ENCODE measurements around the gene TSNAXIP1.

DNA sequence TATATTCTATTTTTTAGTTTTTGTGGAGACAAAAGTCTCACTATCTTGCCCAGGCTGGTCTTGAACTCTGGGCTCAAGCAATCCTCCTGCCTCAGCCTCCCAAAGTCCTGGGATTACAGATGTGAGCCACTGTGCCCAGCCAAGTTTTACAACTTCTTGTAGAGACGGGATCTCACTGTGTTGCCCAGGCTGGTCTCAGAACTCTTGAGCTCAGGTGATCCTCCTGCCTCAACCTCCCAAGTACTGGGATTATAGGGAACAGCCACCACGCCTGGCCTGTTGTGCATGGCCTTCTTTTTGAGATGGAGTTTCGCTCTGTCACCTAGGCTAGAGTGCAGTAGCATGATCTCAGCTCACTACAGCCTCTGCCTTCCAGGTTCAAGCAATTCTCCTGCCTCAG lies 47.0 kb downstream of the TSNAXIP1 start:
- TF ChIP-seq, protein P1, sequence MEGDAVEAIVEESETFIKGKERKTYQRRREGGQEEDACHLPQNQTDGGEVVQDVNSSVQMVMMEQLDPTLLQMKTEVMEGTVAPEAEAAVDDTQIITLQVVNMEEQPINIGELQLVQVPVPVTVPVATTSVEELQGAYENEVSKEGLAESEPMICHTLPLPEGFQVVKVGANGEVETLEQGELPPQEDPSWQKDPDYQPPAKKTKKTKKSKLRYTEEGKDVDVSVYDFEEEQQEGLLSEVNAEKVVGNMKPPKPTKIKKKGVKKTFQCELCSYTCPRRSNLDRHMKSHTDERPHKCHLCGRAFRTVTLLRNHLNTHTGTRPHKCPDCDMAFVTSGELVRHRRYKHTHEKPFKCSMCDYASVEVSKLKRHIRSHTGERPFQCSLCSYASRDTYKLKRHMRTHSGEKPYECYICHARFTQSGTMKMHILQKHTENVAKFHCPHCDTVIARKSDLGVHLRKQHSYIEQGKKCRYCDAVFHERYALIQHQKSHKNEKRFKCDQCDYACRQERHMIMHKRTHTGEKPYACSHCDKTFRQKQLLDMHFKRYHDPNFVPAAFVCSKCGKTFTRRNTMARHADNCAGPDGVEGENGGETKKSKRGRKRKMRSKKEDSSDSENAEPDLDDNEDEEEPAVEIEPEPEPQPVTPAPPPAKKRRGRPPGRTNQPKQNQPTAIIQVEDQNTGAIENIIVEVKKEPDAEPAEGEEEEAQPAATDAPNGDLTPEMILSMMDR (conservative IDR thresholded peaks at IDR 0.05 in 1 of 2, IDR thresholded peaks at IDR 0.05 in 1 of 2; ENCODE audit: extremely low read depth in 1 of 2, insufficient read depth in 1 of 2, low read depth in 1 of 2, low read length in 2 of 2), result no peak
- no peak for TF ChIP-seq EZH2 (IDR thresholded peaks at IDR 0.05; ENCODE audit: borderline replicate concordance, low read length)

All from mammary epithelial cell (primary cell).